Measurements from ENCODE around the gene POMGNT1. TPM values are rescaled to one million over a fixed set of nuclear protein-coding genes. Genes with fewer than 3 reads are reported as not detected.

POMGNT1 gene
- total RNA-seq, 2 experiments from 2014 or later: 30.8 to 37.3 TPM

DNA sequence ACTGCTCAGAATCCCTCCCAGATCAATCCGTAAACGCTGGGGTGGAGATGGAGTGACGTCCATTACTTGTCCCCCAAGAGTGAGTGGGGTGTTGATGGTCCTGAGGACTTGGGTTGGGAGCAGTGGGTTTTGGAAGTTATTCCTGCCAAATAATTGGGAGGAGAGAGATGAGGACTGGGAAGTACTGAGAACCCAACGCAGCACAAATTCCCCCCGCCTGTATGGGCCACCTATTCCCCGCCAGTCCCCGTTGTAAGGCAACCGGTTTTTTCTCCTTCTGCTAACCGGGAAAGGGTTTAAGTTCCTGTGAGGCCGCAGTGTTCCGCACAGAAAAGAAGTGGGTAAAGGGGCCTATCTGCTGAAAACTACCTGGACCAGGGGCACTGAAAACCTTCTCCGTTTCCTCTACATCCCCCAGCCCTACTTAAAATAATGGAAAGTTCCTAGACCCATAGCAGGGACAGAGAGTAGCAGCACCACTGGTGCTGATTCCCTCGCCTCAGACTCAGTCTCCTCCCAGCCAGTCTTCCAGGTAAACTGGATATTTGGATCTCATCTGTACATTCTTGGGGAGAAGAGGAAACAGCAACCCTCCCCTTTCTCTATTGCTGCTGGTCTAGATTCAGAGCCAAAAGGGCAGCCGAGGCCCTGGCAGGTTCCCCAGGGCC lies 5.6 kb upstream of the POMGNT1 start:
- peak overlapping the region; percentile 94; the same call in 1 of the 2 replicates for H2AFZ ChIP-seq (ENCODE audit: low read length)
- H3K4me2 ChIP-seq (ENCODE audit: low read length): peak overlapping the region; percentile 80

DNA sequence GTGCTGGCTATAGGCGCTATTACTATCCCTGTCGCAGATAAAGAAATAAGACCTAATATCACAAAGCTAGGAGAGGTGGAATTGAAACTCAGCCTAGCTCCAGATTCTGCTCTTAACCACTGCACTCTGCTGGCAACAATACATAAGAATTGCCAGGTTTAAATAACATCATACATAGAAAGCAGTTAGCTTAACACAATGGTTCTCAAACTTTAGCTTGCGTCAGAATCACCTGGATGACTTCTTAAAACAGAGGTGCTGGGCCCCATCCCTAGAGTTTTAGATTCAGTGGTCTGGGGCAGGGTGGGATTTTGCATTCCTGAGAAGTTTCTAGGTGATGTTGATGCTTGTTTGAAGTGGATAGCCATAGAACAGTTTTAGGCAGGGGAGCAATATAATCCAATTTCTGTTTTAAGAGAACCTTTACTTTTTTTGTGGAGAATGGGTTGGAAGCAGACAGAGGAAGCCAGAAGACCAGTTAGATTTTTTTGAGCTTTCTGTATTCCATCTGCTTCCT lies 1.1 kb upstream of the POMGNT1 start:
- intact Hi-C loops (cut with micrococcal nuclease; ENCODE audit: unreplicated experiment): loop anchor here (2.0 kb wide), 1 partner anchor 66 kb away; the partner anchor contains the start of gene PIK3R3
- peak; percentile 34 for DNase-seq (ENCODE audit: low spot score)
- Histone ChIP-seq H3K79me2 (ENCODE audit: insufficient read depth, low read depth, low read length) (no peaks in the 10 kb centered on the region), H3K36me3 (ENCODE audit: insufficient read depth, low read length) (no peaks in the 10 kb centered on the region), H3K9me2 (ENCODE audit: insufficient read depth, low read length) (no peaks in the 10 kb centered on the region), H3K27ac (ENCODE audit: low read depth, low read length, poor library complexity, severe bottlenecking) (peak overlapping the region; percentile 57), H3K4me1 (ENCODE audit: insufficient read depth, low read length, poor library complexity, severe bottlenecking) (peaks cover 29% of the 10 kb centered on the region), H4K20me1 (ENCODE audit: insufficient read depth, low read length) (no peaks in the 10 kb centered on the region), H2AFZ (ENCODE audit: low read length) (peak overlapping the region; percentile 55; the same call in 1 of the 2 replicates), H3K9me3 (ENCODE audit: low read length) (no peaks in the 10 kb centered on the region), H3K4me2 (ENCODE audit: low read length) (peak overlapping the region; percentile 77), H3K4me3 (ENCODE audit: low read depth, low read length, poor library complexity, severe bottlenecking) (peak overlapping the region; percentile 70)
- no TSS peak for BruUV-seq (replicated peaks)
- CTCF ChIA-PET (ENCODE audit: unreplicated experiment): interaction anchor here (0.6 to 1.8 kb wide), 4 partner anchors 18 to 196 kb away, joined by 3 to 4 read pairs (median 4); no protein-coding TSS in a partner anchor
- TF ChIP-seq, protein P1, sequence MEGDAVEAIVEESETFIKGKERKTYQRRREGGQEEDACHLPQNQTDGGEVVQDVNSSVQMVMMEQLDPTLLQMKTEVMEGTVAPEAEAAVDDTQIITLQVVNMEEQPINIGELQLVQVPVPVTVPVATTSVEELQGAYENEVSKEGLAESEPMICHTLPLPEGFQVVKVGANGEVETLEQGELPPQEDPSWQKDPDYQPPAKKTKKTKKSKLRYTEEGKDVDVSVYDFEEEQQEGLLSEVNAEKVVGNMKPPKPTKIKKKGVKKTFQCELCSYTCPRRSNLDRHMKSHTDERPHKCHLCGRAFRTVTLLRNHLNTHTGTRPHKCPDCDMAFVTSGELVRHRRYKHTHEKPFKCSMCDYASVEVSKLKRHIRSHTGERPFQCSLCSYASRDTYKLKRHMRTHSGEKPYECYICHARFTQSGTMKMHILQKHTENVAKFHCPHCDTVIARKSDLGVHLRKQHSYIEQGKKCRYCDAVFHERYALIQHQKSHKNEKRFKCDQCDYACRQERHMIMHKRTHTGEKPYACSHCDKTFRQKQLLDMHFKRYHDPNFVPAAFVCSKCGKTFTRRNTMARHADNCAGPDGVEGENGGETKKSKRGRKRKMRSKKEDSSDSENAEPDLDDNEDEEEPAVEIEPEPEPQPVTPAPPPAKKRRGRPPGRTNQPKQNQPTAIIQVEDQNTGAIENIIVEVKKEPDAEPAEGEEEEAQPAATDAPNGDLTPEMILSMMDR (conservative IDR thresholded peaks at IDR 0.05; ENCODE audit: low read length): peak; percentile 44
- no peak for TF ChIP-seq EZH2phosphoT487 (IDR thresholded peaks at IDR 0.05; ENCODE audit: borderline replicate concordance, low read depth, low read length)
- POLR2A ChIA-PET: interaction anchor here (0.8 to 2.4 kb wide), 12 partner anchors 9 to 513 kb away, joined by 3 to 18 read pairs (median 4); partner anchors contain the start of genes GPBP1L1 and RAD54L

More for the DNA sequence above, 5.6 kb upstream of the POMGNT1 start:
- peaks cover 25% of the 10 kb centered on the region for H3K4me1 ChIP-seq (ENCODE audit: insufficient read depth, low read length, poor library complexity, severe bottlenecking)
- no peaks in the 10 kb centered on the region for H4K20me1 ChIP-seq (ENCODE audit: insufficient read depth, low read length)
- no peak overlapping the region for H3K4me3 ChIP-seq (ENCODE audit: low read depth, low read length, poor library complexity, severe bottlenecking)
- H3K9me3 ChIP-seq (ENCODE audit: low read length): no peaks in the 10 kb centered on the region
- intact Hi-C loops (cut with micrococcal nuclease; ENCODE audit: unreplicated experiment): no loop called here
- no peak overlapping the region for H3K27ac ChIP-seq (ENCODE audit: low read depth, low read length, poor library complexity, severe bottlenecking)
- TF ChIP-seq, protein P1 (conservative IDR thresholded peaks at IDR 0.05; ENCODE audit: low read length): no peak
- TF ChIP-seq EZH2phosphoT487 (IDR thresholded peaks at IDR 0.05; ENCODE audit: borderline replicate concordance, low read depth, low read length): no peak
- H3K36me3 ChIP-seq (ENCODE audit: insufficient read depth, low read length): no peaks in the 10 kb centered on the region
- ChIA-PET CTCF (ENCODE audit: unreplicated experiment) (no interaction called here), POLR2A (no interaction called here)
- no TSS peak for BruUV-seq (replicated peaks)
- H3K9me2 ChIP-seq (ENCODE audit: insufficient read depth, low read length): no peaks in the 10 kb centered on the region
- no peaks in the 10 kb centered on the region for H3K79me2 ChIP-seq (ENCODE audit: insufficient read depth, low read depth, low read length)
- DNase-seq (ENCODE audit: low spot score): no peak

All from OCI-LY7 (cell line).